Aorta (tissue), 5 donors: Measurements from ENCODE around the gene DNAH2. TPM values are rescaled to one million over a fixed set of nuclear protein-coding genes. Genes with fewer than 3 reads are reported as not detected.

Source experiments
- ATAC-seq: fragments of 200-7000 bp; cut with Tn5 transposase; one replicate; pipeline ENCODE4 v1.9.1; 2022; ENCODE audit warnings: moderate library complexity; ENCODE audit not compliant: low FRiP score
- DNase-seq, 2 donors: peaks; one replicate each; pipeline ENCODE4 v3.0.0-alpha.2; 2020
- H3K27ac ChIP-seq, 2 donors: one replicate each; pipeline ENCODE4 v1.5.1; 2013; ENCODE audit warnings: low read length in 2 of 2, mild to moderate bottlenecking in 2 of 2, moderate library complexity in 2 of 2, control low read depth in 1 of 2, inconsistent platforms in 1 of 2, low read depth in 1 of 2
- H3K27me3 ChIP-seq, 2 donors: one replicate each; pipeline ENCODE4 v1.6.1; 2013; ENCODE audit warnings: control low read depth in 1 of 2, low read length in 1 of 2, mild to moderate bottlenecking in 1 of 2, moderate library complexity in 1 of 2; ENCODE audit not compliant: insufficient read depth in 2 of 2, control insufficient read depth in 1 of 2
- H3K36me3 ChIP-seq, 2 donors: one replicate each; pipeline ENCODE4 v1.6.1; 2013; ENCODE audit warnings: control low read depth in 1 of 2, low read length in 1 of 2, mild to moderate bottlenecking in 1 of 2; ENCODE audit not compliant: insufficient read depth in 2 of 2, control insufficient read depth in 1 of 2
- H3K4me1 ChIP-seq, 2 donors: one replicate each; pipeline ENCODE4 v1.6.1; 2013; ENCODE audit warnings: low read length in 2 of 2, control low read depth in 1 of 2, mild to moderate bottlenecking in 1 of 2, moderate library complexity in 1 of 2; ENCODE audit not compliant: insufficient read depth in 2 of 2, control insufficient read depth in 1 of 2
- H3K4me3 ChIP-seq, 2 donors: one replicate each; pipeline ENCODE4 v1.5.1; 2013; ENCODE audit warnings: low read length in 2 of 2, control low read depth in 1 of 2, mild to moderate bottlenecking in 1 of 2
- H3K9me3 ChIP-seq: one replicate; pipeline ENCODE4 v1.6.1; 2013; ENCODE audit warnings: mild to moderate bottlenecking, low read length; ENCODE audit not compliant: control insufficient read depth
- WGBS, 2 donors: extraction: QIAGEN DNeasy Blood & Tissue Kit; methylation state at CpG; one replicate each; pipeline ENCODE4 v1.1.7; 2013; 5-methylcytosine and 5-hydroxymethylcytosine counted together
- intact Hi-C, 2 donors: fragments of 100-400 bp; cut with DNase I; formaldehyde crosslinking; loops; one replicate each; pipeline versions ENCODE4 v1.14.2 to v1.15.0; 2022
- long read RNA-seq, 2 donors: library from polyadenylated mRNA; unstranded; transcript quantifications; one replicate each; pipeline ENCODE4 v2.0.0, GENCODE V29; 2020 to 2021
- polyA plus RNA-seq, 2 donors: library from polyadenylated mRNA; stranded (reverse); fragments of 200-250 nt; gene quantifications; one replicate each; pipeline ENCODE4 v1.2.3, GENCODE V29; 2013
- total RNA-seq, 2 donors: library from RNA; stranded (reverse); fragmentation: NEBNext Ultra II Directional; extraction: Animal tissue kit (Norgen Biotek cat#: 25700); gene quantifications; one replicate each; pipeline ENCODE4 v1.2.1, GENCODE V29; 2021
- donor health status: healthy with polysubstance abuse.
- donor health status: Bipolar disorder and iron deficiency.
- donor health status: DM: no; HTN: no; CAD: no.
- donor health status: DM: no; HTN: no; CAD: no.
- donor health status: DM: yes; HTN: yes; CAD: no.

DNAH2 gene
- total RNA-seq (1 to 10 TPM in 1 of 2 donors, under 1 TPM in 1; 0.16 to 1.6 TPM), polyA plus RNA-seq (under 1 TPM in 1 of 2 donors, not detected in 1; 0.08 TPM)
- long read RNA-seq, donor 1: 0 reads
- long read RNA-seq, donor 2: 0 reads

GRCh38 chr17:7716901-7717755, at the start of gene DNAH2:
Gene DNAH2 (plus strand): TSS chr17:7717744. CDS start chr17:7719735, 1,991 bp downstream.
- H3K4me3 ChIP-seq: peak within 1 kb of the TSS; percentile 15 to 49
- H3K27me3 ChIP-seq: no peaks in the 10 kb centered on the region
- no peaks in the 10 kb centered on the region for H3K36me3 ChIP-seq
- 1% methylated on average over 60 to 64 of the region's 64 CpGs for WGBS, 2 donors
- peaks cover 0 to 5% of the 10 kb centered on the region in 2 donors for H3K4me1 ChIP-seq
- ATAC-seq (peak; percentile 79), DNase-seq (peak; percentile 83 to 89)
- H3K9me3 ChIP-seq: no peaks in the 10 kb centered on the region
- no peak within 1 kb of the TSS for H3K27ac ChIP-seq
- intact Hi-C loops: no loop called here

- 85 to 91% methylated on average over 7 of the region's 7 CpGs for WGBS, 2 donors
- Histone ChIP-seq H3K4me1 (no peaks in the 10 kb centered on the region), H3K4me3 (no peak overlapping the region), H3K36me3 (peaks cover 4 to 10% of the 10 kb centered on the region in 2 donors), H3K27me3 (no peaks in the 10 kb centered on the region), H3K27ac (no peak overlapping the region), H3K9me3 (peaks cover 1% of the 10 kb centered on the region)
- intact Hi-C loops: no loop called here
- ATAC-seq: no peak
- DNase-seq: no peak
These were observed 49.1 kb upstream of the DNAH2 start for GRCh38 chr17:7668482-7668881.

GRCh38 chr17:7673239-7673638, 44.3 kb upstream of the DNAH2 start:
- no peaks in the 10 kb centered on the region for H3K4me1 ChIP-seq
- DNase-seq (no peak), ATAC-seq (no peak)
- H3K27ac ChIP-seq: no peak overlapping the region
- 93 to 95% methylated on average over 2 of the region's 2 CpGs for WGBS, 2 donors
- H3K27me3 ChIP-seq: no peaks in the 10 kb centered on the region
- peaks cover 6 to 11% of the 10 kb centered on the region in 2 donors for H3K36me3 ChIP-seq
- peaks cover 3% of the 10 kb centered on the region for H3K9me3 ChIP-seq
- no peak overlapping the region for H3K4me3 ChIP-seq
- intact Hi-C loops: no loop called here

- 88 to 89% methylated on average over 14 of the region's 14 CpGs for WGBS, 2 donors
- Histone ChIP-seq H3K27me3 (no peaks in the 10 kb centered on the region), H3K4me3 (no peak overlapping the region), H3K9me3 (peaks cover 3% of the 10 kb centered on the region), H3K36me3 (peaks cover 3 to 6% of the 10 kb centered on the region in 2 donors), H3K4me1 (no peaks in the 10 kb centered on the region), H3K27ac (no peak overlapping the region)
- DNase-seq (no peak), ATAC-seq (no peak)
- intact Hi-C loops: no loop called here
These were observed 42.6 kb upstream of the DNAH2 start for GRCh38 chr17:7674934-7675333.

GRCh38 chr17:7676533-7676932, 41.0 kb upstream of the DNAH2 start:
- ATAC-seq: no peak
- WGBS, 2 donors: 75 to 86% methylated on average over 5 of the region's 5 CpGs
- no peak overlapping the region for H3K4me3 ChIP-seq
- peaks cover 3% of the 10 kb centered on the region for H3K9me3 ChIP-seq
- intact Hi-C loops: no loop called here
- H3K27ac ChIP-seq: no peak overlapping the region
- H3K27me3 ChIP-seq: no peaks in the 10 kb centered on the region
- H3K4me1 ChIP-seq: no peaks in the 10 kb centered on the region
- H3K36me3 ChIP-seq: peaks cover 3 to 4% of the 10 kb centered on the region in 2 donors
- no peak for DNase-seq

GRCh38 chr17:7677388-7678067, 40.0 kb upstream of the DNAH2 start:
- Histone ChIP-seq H3K27ac (no peak overlapping the region), H3K9me3 (peaks cover 3% of the 10 kb centered on the region), H3K4me1 (no peaks in the 10 kb centered on the region), H3K27me3 (no peaks in the 10 kb centered on the region), H3K4me3 (no peak overlapping the region), H3K36me3 (peaks cover 3 to 4% of the 10 kb centered on the region in 2 donors)
- intact Hi-C loops: no loop called here
- WGBS, 2 donors: 68 to 72% methylated on average over 10 of the region's 10 CpGs
- DNase-seq (no peak), ATAC-seq (no peak)

- no peaks in the 10 kb centered on the region for H3K9me3 ChIP-seq
- H3K4me3 ChIP-seq: peak overlapping the region in 1 of 2 donors; percentile 48
- no peaks in the 10 kb centered on the region for H3K4me1 ChIP-seq
- intact Hi-C loops: loop anchor here (5.0 to 10.0 kb wide), 3 partner anchors 58 to 470 kb away; partner anchors contain the start of genes SAT2 (in 2 of the 2) and PER1 (in 1 of the 2)
- peak overlapping the region in 1 of 2 donors; percentile 50 for H3K27ac ChIP-seq
- 67 to 71% methylated on average over 15 of the region's 15 CpGs for WGBS, 2 donors
- DNase-seq: no peak
- H3K36me3 ChIP-seq: no peaks in the 10 kb centered on the region
- no peak for ATAC-seq
- no peaks in the 10 kb centered on the region for H3K27me3 ChIP-seq
These were observed 32.6 kb upstream of the DNAH2 start for GRCh38 chr17:7684851-7685532.

- Histone ChIP-seq H3K27me3 (no peaks in the 10 kb centered on the region), H3K9me3 (no peaks in the 10 kb centered on the region), H3K4me1 (no peaks in the 10 kb centered on the region), H3K4me3 (peak overlapping the region; percentile 48 to 62), H3K27ac (peak overlapping the region; percentile 83 to 96), H3K36me3 (no peaks in the 10 kb centered on the region)
- DNase-seq: peak; percentile 97
- 3 to 5% methylated on average over 44 of the region's 44 CpGs for WGBS, 2 donors
- intact Hi-C loops: loop anchor here (5.0 to 10.0 kb wide), 3 partner anchors 58 to 469 kb away; partner anchors contain the start of genes SAT2 (in 2 of the 2) and PER1 (in 1 of the 2)
- ATAC-seq: peak; percentile 90
These were observed 31.9 kb upstream of the DNAH2 start for GRCh38 chr17:7685533-7686221.
